H1 (cell line): ENCODE data around the gene ITPR1. TPM values are rescaled to one million over a fixed set of nuclear protein-coding genes. Genes with fewer than 3 reads are reported as not detected.

ENCODE experiments used
- CHD2 ChIP-seq: IDR thresholded peaks from 2 replicates; pipeline ENCODE4 v1.6.1; 2012; ENCODE audit warnings: low read length, improper control_type of control experiment
- RAD21 ChIP-seq, 2 experiments: IDR thresholded peaks in 1 of 2; conservative IDR thresholded peaks in 1 of 2; 2 replicates each; pipeline ENCODE4 v1.6.1; 2011; ENCODE audit warnings: low read depth in 2 of 2, low read length in 2 of 2, improper control_type of control experiment in 1 of 2, inconsistent platforms in 1 of 2, mild to moderate bottlenecking in 1 of 2, moderate library complexity in 1 of 2
- SRF ChIP-seq: IDR thresholded peaks from 2 replicates; pipeline ENCODE4 v1.6.1; 2011; ENCODE audit warnings: mild to moderate bottlenecking, low read depth, low read length, moderate library complexity
- TBP ChIP-seq: IDR thresholded peaks from 2 replicates; pipeline ENCODE4 v1.6.1; 2011; ENCODE audit warnings: low read depth, low read length, improper control_type of control experiment
- polyA plus RNA-seq, 7 experiments: library from polyadenylated mRNA; depleted of rRNA in 3 of 7; stranded (reverse) in 5 of 7; unstranded in 2 of 7; fragments of >200 nt in 5 of 7; fragments of 200-250 nt in 2 of 7; gene quantifications; 1 replicate in 5 of 7; 2 replicates in 1 of 7; 4 replicates in 1 of 7; pipeline versions ENCODE4 v1.2.1 to v1.2.3, GENCODE V29; 2011 to 2013; ENCODE audit warnings: missing spikeins in 2 of 7, mixed read lengths in 2 of 7
- total RNA-seq: library from RNA; stranded (reverse); fragmentation: NEBNext Ultra II Directional; extraction: Animal tissue kit (Norgen Biotek cat#: 25700); gene quantifications from 2 replicates; pipeline ENCODE4 v1.2.1, GENCODE V29; 2021

ITPR1 gene
- total and polyA plus RNA-seq, 2 of the 8 experiments (the other 6 are each of a cell fraction or from before 2014, with no cell fraction given): 2.5 to 16.3 TPM

DNA sequence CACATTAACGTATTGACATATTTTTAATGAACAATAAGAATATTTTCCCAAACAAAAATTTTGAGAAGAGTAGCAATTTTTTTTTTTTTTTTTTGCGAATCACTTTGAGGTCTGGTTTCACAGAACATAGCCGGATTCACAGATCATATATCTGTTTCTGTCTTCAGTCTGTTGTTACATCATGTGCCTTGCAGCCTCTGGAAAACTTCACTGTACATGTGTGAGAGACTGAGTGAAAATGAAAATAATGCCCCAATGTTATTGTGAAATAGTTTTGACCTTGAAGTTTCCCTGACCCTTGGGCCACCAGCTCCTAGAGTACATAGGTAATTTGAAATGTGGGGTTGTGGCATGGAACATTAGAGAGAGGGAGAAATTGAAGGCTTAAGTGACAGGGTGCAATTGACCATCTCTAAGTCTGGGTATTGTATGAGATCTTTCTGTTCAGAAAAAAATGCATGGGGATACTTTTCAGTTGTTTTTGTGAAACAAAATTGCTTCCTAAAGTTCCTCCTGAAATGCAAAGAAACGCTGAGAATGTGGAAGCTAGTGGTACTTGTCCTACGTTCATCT, 14.0 kb downstream of the ITPR1 start (continued):
- TF ChIP-seq SRF: no peak
- TF ChIP-seq CHD2: no peak
- TF ChIP-seq TBP: no peak
- TF ChIP-seq RAD21 (IDR thresholded peaks at IDR 0.05 in 1 of 2, conservative IDR thresholded peaks at IDR 0.05 in 1 of 2; ENCODE audit: low read depth in 2 of 2, low read length in 2 of 2): no peak
- TF ChIP-seq, all 59 proteins: peak for 0
